Kidney epithelial cell (primary cell): Measurements from ENCODE around the gene CDK14. TPM values are rescaled to one million over a fixed set of nuclear protein-coding genes. Genes with fewer than 3 reads are reported as not detected.

Experiments used
- DNase-seq: peaks from one replicate; pipeline ENCODE4 v3.0.0-alpha.2; 2010; ENCODE audit warnings: low read depth
- H3K27me3 ChIP-seq: 2 replicates; pipeline ENCODE4 v1.6.0; 2011; ENCODE audit warnings: low read length; ENCODE audit not compliant: control insufficient read depth, insufficient read depth
- H3K36me3 ChIP-seq: 2 replicates; pipeline ENCODE4 v1.5.1; 2011; ENCODE audit warnings: low read length; ENCODE audit not compliant: control insufficient read depth, insufficient read depth
- H3K4me3 ChIP-seq: 2 replicates; pipeline ENCODE4 v1.5.1; 2011; ENCODE audit warnings: low read depth, mild to moderate bottlenecking, control low read depth, low read length
- CTCF ChIP-seq: IDR thresholded peaks from 2 replicates; pipeline ENCODE4 v1.5.1; 2011; ENCODE audit warnings: mild to moderate bottlenecking, moderate library complexity, low read length, control low read depth, inconsistent platforms; ENCODE audit not compliant: insufficient read depth, poor library complexity, severe bottlenecking
- total RNA-seq: library from RNA; depleted of rRNA; stranded (reverse); fragments of >200 nt; gene quantifications from 2 replicates; pipeline ENCODE4 v1.2.3, GENCODE V29; 2015

CDK14 gene
- total RNA-seq, 1 donor from 2014 or later, result 18.2 TPM

DNA sequence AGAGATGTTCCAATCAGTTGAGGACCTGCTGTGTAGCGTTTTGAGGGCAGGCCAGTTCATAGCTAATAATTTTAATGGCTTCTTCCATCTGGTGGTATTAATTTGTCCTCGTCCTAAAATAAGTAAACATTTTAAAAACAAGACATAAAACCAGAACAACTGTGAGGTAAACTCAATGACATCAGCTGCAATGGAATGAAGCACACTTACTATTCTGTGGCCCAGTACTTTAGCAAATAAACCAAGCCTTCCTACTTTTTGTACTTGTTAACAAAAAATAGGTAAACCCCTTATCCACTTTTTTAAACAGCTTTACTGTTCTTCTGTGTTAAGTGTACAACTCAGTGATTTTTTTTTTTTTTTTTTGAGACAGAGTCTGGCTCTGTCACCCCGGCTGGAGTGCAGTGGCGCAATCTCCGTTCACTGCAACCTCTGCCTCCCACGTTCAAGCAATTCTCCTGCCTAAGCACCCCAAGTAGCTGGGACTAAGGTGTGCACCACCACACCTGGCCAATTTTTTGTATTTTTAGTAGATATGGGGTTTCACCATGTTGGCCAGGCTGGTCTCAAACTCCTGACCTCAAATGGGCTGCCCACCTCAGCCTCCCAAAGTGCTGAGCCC, 639.2 kb downstream of the CDK14 start:
- no peak for DNase-seq
- no peak overlapping the region for H3K4me3 ChIP-seq
- no peak for TF ChIP-seq CTCF
- no peaks in the 10 kb centered on the region for H3K27me3 ChIP-seq
- H3K36me3 ChIP-seq, result no peaks in the 10 kb centered on the region

GRCh38 chr7:91239171-91239604, 643.1 kb downstream of the CDK14 start:
- DNase-seq, result peak; percentile 50
- H3K27me3 ChIP-seq, result no peaks in the 10 kb centered on the region

GRCh38 chr7:91239772-91240171, 643.7 kb downstream of the CDK14 start:
- no peak for DNase-seq
- H3K36me3 ChIP-seq, result no peaks in the 10 kb centered on the region
- H3K4me3 ChIP-seq, result no peak overlapping the region
- no peak for TF ChIP-seq CTCF
- H3K27me3 ChIP-seq, result no peaks in the 10 kb centered on the region

More at GRCh38 chr7:91239171-91239604, 643.1 kb downstream of the CDK14 start:
- Histone ChIP-seq H3K4me3 (no peak overlapping the region), H3K36me3 (no peaks in the 10 kb centered on the region)
- TF ChIP-seq CTCF, result no peak

- Histone ChIP-seq H3K4me3 (no peak overlapping the region), H3K36me3 (no peaks in the 10 kb centered on the region), H3K27me3 (no peaks in the 10 kb centered on the region)
- DNase-seq, result no peak
- TF ChIP-seq CTCF, result no peak
These were observed 644.3 kb downstream of the CDK14 start for GRCh38 chr7:91240376-91240941.

- no peak overlapping the region for H3K4me3 ChIP-seq
- no peaks in the 10 kb centered on the region for H3K36me3 ChIP-seq
- no peaks in the 10 kb centered on the region for H3K27me3 ChIP-seq
- no peak for DNase-seq
- TF ChIP-seq CTCF, result no peak
These were observed 646.1 kb downstream of the CDK14 start for GRCh38 chr7:91242097-91242844.
